ENCODE measurements around the gene AHCYL2. TPM values are rescaled to one million over a fixed set of nuclear protein-coding genes. Genes with fewer than 3 reads are reported as not detected.

The AHCYL2 gene
- total and polyA plus RNA-seq, 2 of the 8 experiments (the other 6 are each of a cell fraction or from before 2014, with no cell fraction given): 20.7 to 25.4 TPM

DNA sequence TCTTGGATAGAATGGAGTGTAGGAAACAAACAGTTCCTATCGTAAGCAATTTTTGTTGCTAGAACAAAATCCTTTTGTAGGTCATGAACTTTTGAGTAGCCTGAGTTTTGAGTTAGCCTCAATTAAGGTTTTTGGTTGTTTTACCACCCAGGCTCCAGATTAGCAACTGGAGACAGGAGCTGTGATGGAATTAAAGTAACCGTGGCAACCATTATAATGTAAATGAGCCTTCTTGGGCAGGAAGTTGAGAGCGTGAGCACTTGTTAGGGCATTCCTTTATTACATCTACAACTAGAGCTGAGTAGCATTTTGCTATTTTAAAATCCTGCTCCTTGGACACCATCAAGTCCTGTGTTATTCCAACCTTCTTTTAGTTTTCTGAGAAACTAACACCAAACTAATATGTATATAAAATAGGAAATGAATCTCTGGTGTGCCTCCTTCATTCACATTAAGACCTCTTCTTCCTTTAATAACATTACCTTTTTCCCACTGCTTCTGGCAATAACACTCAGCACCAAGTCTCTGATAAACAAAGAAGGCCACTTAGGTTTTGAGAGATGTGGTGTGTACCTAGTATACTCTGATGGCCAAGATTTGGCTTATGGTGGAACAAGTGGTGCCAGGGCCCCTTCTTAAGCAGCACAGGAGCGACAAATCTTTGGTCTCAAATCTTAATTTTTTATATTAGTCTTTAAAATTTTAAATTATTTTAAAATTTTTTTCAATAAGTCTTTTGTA, 34.0 kb downstream of the AHCYL2 start (continued):
- TF ChIP-seq CHD7 (IDR thresholded peaks at IDR 0.05; ENCODE audit: insufficient replicate concordance, low read length) (peak; percentile 83), RAD21 (IDR thresholded peaks at IDR 0.05 in 1 of 2, conservative IDR thresholded peaks at IDR 0.05 in 1 of 2; ENCODE audit: low read depth in 2 of 2, low read length in 2 of 2) (no peak), SIRT6 (IDR thresholded peaks at IDR 0.05; ENCODE audit: low read length) (no peak), GTF2F1 (IDR thresholded peaks at IDR 0.05; ENCODE audit: borderline replicate concordance, low read depth, low read length) (no peak), CREB1 (IDR thresholded peaks at IDR 0.05) (no peak), FOSL1 (IDR thresholded peaks at IDR 0.05; ENCODE audit: insufficient read depth, low read depth, low read length) (no peak), TBP (IDR thresholded peaks at IDR 0.05; ENCODE audit: low read depth, low read length) (no peak), TAF1 (IDR thresholded peaks at IDR 0.05; ENCODE audit: low read depth, low read length) (peak; percentile 44; the same call in 1 of the 2 replicates), BACH1 (IDR thresholded peaks at IDR 0.05; ENCODE audit: low read length) (no peak)
- TF ChIP-seq, protein P1, sequence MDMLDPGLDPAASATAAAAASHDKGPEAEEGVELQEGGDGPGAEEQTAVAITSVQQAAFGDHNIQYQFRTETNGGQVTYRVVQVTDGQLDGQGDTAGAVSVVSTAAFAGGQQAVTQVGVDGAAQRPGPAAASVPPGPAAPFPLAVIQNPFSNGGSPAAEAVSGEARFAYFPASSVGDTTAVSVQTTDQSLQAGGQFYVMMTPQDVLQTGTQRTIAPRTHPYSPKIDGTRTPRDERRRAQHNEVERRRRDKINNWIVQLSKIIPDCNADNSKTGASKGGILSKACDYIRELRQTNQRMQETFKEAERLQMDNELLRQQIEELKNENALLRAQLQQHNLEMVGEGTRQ (IDR thresholded peaks at IDR 0.05; ENCODE audit: low read length): no peak
